Uterus (tissue), 4 donors: ENCODE measurements around the gene LYST. TPM values are rescaled to one million over a fixed set of nuclear protein-coding genes. Genes with fewer than 3 reads are reported as not detected.

Source experiments
- DNase-seq, 2 donors: peaks; one replicate each; pipeline ENCODE4 v3.0.0-alpha.2; 2019 to 2020
- H3K27ac ChIP-seq, 2 donors: fragments of 200-600 bp; sonication (generic); 1 replicate in 1 of 2; 2 replicates in 1 of 2; pipeline ENCODE4 v1.5.1; 2016 to 2018
- H3K27me3 ChIP-seq, 2 donors: fragments of 200-600 bp; sonication (generic); one replicate each; pipeline ENCODE4 v1.5.1; 2018 to 2019; ENCODE audit warnings: control low read depth in 1 of 2
- H3K36me3 ChIP-seq, 2 donors: fragments of 200-600 bp; sonication (generic); one replicate each; pipeline ENCODE4 v1.5.1; 2019; ENCODE audit warnings: control low read depth in 1 of 2
- H3K4me1 ChIP-seq, 2 donors: fragments of 200-600 bp; sonication (generic); one replicate each; pipeline ENCODE4 v1.5.1; 2018 to 2019; ENCODE audit warnings: control low read depth in 1 of 2
- H3K4me3 ChIP-seq, 2 donors: fragments of 200-600 bp; sonication (generic); 1 replicate in 1 of 2; 2 replicates in 1 of 2; pipeline ENCODE4 v1.5.1; 2018 to 2019; ENCODE audit warnings: mild to moderate bottlenecking in 1 of 2
- H3K9me3 ChIP-seq, 2 donors: fragments of 200-600 bp; sonication (generic); one replicate each; pipeline ENCODE4 v1.5.1; 2019; ENCODE audit warnings: control low read depth in 1 of 2
- CTCF ChIP-seq, 4 experiments: fragments of 200-600 bp in 2 of 4; fragments of 450-650 bp in 2 of 4; sonication (generic) in 2 of 4; IDR thresholded peaks; one replicate each; pipeline ENCODE4 v1.5.1; 2016 to 2019; ENCODE audit warnings: antibody characterized with exemption in 4 of 4, mild to moderate bottlenecking in 2 of 4, moderate library complexity in 1 of 4
- POLR2A ChIP-seq, 2 donors: fragments of 450-650 bp; IDR thresholded peaks; one replicate each; pipeline ENCODE4 v1.6.1; 2016; ENCODE audit warnings: antibody characterized with exemption in 2 of 2, mild to moderate bottlenecking in 1 of 2, moderate library complexity in 1 of 2
- intact Hi-C: fragments of 100-400 bp; cut with DNase I; formaldehyde crosslinking; loops from one replicate; pipeline ENCODE4 v1.15.1; 2023; ENCODE audit warnings: low total_unique reads
- total RNA-seq, 4 donors: library from RNA; depleted of rRNA in 3 of 4; stranded (reverse); fragments of >200 nt in 3 of 4; gene quantifications; one replicate each; pipeline versions ENCODE4 v1.1.0 to v1.2.4, GENCODE V29; 2014 to 2023
- donor health status: DM: yes; HTN: yes; CAD: no.

The LYST gene
- total RNA-seq, 4 donors from 2014 or later: 25.6 to 68.2 (median 32.9) TPM

- Histone ChIP-seq H3K36me3 (no peaks in the 10 kb centered on the region), H3K9me3 (no peaks in the 10 kb centered on the region), H3K27me3 (no peaks in the 10 kb centered on the region), H3K4me3 (no peak overlapping the region), H3K27ac (no peak overlapping the region), H3K4me1 (no peaks in the 10 kb centered on the region)
- TF ChIP-seq CTCF (IDR thresholded peaks at IDR 0.05) (no peak), POLR2A (IDR thresholded peaks at IDR 0.05) (no peak)
- intact Hi-C loops: no loop called here
- no peak for DNase-seq
Observed at GRCh38 chr1:235637756-235638534, 228.8 kb downstream of the LYST start.

- Histone ChIP-seq H3K4me1 (no peaks in the 10 kb centered on the region), H3K27ac (no peak overlapping the region), H3K27me3 (no peaks in the 10 kb centered on the region), H3K4me3 (no peak overlapping the region), H3K9me3 (no peaks in the 10 kb centered on the region), H3K36me3 (no peaks in the 10 kb centered on the region)
- DNase-seq: no peak
- TF ChIP-seq CTCF (IDR thresholded peaks at IDR 0.05): no peak
- intact Hi-C loops: no loop called here
Observed at GRCh38 chr1:235635938-235636662, 230.6 kb downstream of the LYST start.

GRCh38 chr1:235632506-235633401 is 234.0 kb downstream of the LYST start:
- TF ChIP-seq POLR2A (IDR thresholded peaks at IDR 0.05): no peak
- no peak for TF ChIP-seq CTCF (IDR thresholded peaks at IDR 0.05)
- DNase-seq: no peak
- Histone ChIP-seq H3K36me3 (no peaks in the 10 kb centered on the region), H3K27ac (no peak overlapping the region), H3K4me3 (peak overlapping the region in 1 of 2 donors; percentile 4), H3K27me3 (no peaks in the 10 kb centered on the region), H3K9me3 (no peaks in the 10 kb centered on the region), H3K4me1 (no peaks in the 10 kb centered on the region)
- intact Hi-C loops: no loop called here

- H3K4me3 ChIP-seq: no peak overlapping the region
- H3K4me1 ChIP-seq: no peaks in the 10 kb centered on the region
- intact Hi-C loops: no loop called here
- TF ChIP-seq CTCF (IDR thresholded peaks at IDR 0.05): no peak
- TF ChIP-seq POLR2A (IDR thresholded peaks at IDR 0.05): no peak
- H3K27ac ChIP-seq: no peak overlapping the region
- H3K36me3 ChIP-seq: no peaks in the 10 kb centered on the region
- H3K9me3 ChIP-seq: no peaks in the 10 kb centered on the region
- DNase-seq: no peak
- H3K27me3 ChIP-seq: no peaks in the 10 kb centered on the region
Observed at GRCh38 chr1:235631816-235632215, 234.9 kb downstream of the LYST start.
